Loucy (cell line): ENCODE data around the gene SEMA5A.

Experiments used
- CTCF ChIP-seq: fragments of 200-600 bp; sonication (generic); conservative IDR thresholded peaks from 2 replicates; pipeline ENCODE4 v1.5.1; 2014; ENCODE audit warnings: mild to moderate bottlenecking, antibody characterized with exemption, low read length
- EZH2phosphoT487 ChIP-seq: fragments of 200-600 bp; IDR thresholded peaks from 2 replicates; pipeline ENCODE4 v1.6.1; 2018; ENCODE audit warnings: antibody characterized with exemption, mild to moderate bottlenecking, moderate library complexity, borderline replicate concordance

GRCh38 chr5:9124071-9124470, 421.8 kb downstream of the SEMA5A start:
- TF ChIP-seq CTCF: no peak
- no peak for TF ChIP-seq EZH2phosphoT487
